Ramos (cell line): ENCODE results near the gene GGN.
"Not testable (repeated sequence)": the region's sequence is repeated elsewhere in the genome, so short reads cannot be mapped to it uniquely, and the experiment has no call there.

Experiments used
- in situ Hi-C: fragments of 300-500 bp; cut with MboI; formaldehyde crosslinking; loops from one replicate; pipeline ENCODE4 v1.14.3; 2022; ENCODE audit warnings: low sequenced_read_pairs; ENCODE audit not compliant: unreplicated experiment

Gene GGN

DNA sequence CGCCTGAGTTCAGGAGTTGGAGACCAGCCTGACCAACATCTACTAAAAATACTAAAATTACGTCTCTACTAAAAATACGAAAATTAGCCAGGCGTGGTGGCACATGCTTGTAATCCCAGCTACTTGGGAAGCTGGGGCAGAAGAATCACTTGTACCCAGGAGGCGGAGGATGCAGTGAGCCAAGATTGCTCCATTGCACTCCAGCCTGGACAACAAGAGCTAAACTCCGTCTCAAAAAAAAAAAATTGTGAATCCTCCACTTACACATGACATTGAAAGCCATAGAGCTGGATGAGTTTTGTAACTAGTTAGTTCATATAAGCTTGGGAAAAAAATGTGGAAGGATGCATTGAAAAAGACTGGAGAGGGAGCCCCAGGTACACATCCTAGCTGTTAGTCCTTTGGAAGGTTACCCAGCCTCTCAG is 13.9 kb downstream of the GGN start:
- in situ Hi-C loops: no loop called here

DNA sequence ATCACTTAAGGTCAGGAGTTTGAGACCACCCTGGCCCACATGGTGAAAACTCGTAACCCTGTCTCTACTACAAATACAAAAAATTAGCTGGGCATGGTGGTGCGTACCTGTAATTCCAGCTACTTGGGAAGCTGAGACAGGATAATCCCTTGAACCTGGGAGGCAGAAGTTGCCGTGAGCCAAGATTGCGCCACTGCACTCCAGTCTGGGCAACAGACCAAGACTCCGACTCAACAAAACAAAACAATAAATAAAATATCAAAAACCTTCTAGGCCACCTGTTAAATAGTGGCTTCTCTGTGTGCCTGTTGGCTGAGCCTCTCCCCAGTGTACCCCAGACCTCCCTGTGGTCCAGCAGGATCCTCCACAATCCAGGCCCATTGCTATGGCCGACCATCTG is 16.8 kb downstream of the GGN start:
- in situ Hi-C loops: no loop called here

DNA sequence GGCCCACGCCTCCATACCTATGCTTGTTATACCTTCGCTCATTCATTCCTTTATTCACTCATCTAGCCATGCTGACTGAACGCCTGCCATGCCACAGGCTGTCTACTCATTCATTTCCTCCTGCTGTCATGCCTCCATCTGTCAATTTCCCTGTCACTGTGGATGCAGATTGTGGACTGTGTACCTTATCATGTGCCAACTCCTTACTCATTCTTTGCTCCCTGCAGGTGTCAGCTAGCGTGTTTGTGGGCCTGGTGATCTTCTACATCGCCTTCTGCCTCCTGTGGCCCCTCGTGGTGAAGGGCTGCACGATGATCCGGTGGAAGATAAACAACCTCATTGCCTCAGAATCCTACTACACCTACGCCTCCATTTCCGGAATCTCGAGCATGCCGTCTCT is 17.5 kb downstream of the GGN start:
- in situ Hi-C loops: no loop called here

DNA sequence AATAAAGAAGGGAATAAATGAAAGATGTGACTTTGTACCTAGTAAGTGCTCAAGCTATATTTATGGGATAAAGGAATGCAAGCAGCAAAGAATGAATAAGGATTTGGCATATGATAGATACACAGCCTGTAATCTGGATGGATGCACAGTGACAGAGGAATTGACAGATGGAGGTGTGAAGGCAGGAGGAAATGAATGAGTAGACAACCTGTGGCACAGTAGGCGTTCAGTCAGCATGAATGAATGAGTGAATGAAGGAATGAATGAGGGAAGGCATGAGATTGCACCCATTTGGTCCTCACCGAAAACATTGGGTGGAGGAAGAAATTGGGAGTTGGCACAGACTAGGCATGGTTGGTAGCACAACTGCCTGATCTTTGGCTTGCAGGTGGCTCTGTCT is 18.2 kb downstream of the GGN start:
- in situ Hi-C loops: no loop called here

DNA sequence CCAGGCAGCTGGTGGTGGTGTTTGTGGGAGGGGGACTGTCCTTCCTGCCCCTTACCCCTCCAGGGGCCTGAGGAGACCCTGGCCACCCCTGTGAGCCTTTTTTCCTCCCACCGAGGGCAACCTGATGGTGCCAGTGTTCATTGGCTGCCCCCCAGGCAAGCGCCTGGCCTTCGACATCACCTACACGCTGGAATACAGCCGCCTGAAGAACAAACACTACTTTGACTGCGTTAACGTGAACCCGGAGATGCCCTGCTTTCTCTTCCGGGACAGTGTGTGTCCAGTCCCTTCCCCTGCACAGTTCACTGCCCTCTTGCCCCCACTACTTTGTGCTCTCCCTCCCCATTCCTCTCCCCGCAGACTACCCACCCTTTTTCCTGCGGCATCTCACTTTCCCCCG is 20.8 kb downstream of the GGN start:
- in situ Hi-C loops: no loop called here

DNA sequence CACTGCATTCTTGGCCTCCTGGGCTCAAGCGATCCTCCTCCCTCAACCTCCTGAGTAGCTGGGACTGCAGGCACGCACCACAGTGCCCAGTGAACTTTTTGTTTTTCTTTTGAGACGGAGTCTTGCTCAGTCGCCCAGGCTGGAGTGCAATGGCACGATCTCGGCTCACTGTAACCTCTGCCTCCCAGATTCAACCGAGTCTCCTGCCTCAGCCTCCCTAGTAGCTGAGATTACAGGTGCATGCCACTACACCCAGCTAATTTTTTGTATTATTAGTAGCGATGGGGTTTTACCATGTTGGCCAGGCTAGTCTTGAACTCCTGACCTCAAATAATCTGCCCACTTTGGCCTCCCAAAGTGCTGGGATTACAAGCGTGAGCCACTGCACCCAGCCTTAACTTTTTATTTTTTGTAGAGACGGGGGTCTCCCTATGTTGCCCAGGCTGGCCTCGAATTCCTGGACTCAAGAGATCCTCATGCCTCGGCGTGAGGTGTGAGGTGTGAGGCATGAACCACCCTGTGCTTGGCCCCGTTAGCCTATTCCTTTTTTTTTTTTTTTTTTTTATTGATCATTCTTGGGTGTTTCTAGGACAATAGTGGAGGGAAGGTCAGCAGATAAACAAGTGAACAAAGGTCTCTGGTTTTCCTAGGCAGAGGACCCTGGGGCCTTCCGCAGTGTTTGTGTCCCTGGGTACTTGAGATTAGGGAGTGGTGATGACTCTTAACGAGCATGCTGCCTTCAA is 24.7 kb downstream of the GGN start:
- in situ Hi-C loops: not testable (repeated sequence)

DNA sequence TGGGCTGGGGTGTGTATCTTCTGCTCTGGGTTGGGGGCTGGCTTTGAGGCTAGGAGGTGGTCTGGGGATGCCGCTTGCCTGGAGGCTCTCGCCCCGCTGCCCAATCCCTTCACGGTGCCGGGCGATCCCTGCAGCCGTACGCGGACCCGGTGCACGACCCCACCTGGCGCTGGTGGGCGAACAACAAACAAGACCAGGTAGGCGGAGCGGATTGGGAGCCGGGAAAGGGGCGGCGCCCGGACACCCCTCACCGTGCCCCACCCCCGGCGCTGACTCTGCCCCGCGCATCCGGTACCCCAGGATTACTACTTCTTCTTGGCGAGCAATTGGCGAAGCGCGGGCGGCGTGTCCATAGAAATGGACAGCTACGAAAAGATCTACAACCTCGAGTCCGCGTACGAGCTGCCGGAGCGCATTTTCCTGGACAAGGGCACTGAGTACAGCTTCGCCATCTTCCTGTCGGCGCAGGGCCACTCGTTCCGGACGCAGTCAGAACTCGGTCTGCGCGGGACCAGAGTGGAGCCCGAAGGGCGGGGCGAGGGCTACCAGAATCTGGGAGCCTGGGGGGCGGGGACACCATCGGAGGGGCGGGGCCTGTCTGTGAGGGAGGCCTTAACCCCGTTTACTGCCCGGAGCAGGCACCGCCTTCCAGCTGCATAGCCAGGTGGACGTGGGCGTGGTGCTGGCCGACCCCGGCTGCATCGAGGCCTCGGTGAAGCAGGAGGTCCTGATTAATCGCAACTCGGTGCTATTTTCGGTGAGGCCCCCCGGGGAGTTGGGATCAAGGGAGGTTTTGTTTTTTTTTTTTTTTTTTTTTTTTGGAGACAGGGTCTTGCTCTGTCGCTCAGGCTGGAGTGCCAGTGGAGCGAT is 25.5 kb downstream of the GGN start:
- in situ Hi-C loops: no loop called here

DNA sequence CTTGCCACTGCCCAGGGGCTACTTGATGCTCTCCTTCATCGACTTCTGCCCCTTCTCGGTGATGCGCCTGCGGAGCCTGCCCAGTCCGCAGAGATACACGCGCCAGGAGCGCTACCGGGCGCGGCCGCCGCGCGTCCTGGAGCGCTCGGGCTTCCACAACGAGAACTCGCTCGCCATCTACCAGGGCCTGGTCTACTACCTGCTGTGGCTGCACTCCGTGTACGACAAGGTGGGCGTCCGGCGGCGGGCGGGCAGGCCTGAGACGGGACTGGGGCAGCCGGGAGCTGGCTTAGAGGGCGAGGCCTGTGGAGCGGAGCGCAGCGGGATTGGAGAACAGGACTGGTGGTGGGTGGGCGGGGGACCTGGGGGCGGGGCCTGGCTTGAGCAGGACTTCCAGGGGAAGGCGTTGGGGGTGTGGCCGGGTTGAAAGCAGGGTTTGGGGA is 26.2 kb downstream of the GGN start:
- in situ Hi-C loops: no loop called here

DNA sequence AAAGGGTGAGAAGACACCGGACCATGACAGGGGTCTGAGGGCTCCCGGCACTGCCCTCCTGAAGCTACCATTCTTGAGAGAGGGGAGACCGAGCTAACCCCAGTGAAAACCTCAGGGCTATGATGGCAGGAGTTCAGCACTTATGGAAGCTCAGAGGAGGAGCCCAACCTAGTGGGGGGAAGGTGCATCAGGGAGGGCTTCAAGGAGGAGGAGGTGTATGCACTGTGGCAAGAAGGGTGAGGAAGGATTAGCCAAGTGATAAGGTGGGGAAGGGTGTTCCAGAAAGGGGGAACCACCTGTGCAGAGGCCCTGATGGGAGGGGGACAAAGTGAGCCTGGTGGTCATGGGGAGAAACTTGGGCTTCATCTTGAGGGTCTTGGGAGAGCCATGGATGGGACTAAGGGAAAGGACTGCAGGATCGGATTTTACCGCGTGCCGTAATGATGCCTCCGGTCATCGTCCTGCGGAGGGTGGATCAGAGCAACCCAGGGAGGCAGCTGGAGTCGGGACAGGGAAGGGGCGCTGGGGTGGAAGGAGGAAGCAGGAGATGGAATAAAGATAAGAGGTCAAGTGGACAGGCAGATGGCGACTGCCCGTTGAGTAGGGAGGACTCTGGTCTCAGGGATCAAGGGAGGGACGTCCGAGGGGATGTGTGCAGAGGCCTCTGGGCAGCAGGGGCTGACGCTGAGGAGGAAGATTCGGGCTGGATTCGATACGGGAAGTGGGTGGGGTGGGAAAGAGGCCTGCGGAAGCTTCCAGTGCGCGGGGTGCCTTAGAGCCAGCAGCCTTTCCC is 26.8 kb downstream of the GGN start:
- in situ Hi-C loops: no loop called here

DNA sequence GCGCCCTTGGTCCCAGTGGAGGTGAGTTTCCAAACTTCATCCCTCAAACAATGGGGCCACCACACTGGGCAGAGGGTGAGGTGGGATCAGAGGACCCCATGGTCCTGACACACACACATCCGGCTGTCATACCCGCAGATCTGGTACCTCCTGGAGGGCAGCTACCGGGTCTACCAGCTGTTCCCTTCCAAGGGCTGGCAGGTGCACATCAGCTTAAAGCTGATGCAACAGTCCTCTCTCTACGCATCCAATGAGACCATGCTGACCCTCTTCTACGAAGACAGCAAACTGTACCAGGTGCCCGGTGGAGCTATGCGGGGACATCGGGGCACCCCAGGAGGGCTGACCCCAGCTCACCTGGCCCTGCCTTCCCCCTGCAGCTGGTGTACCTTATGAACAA is 27.5 kb downstream of the GGN start:
- in situ Hi-C loops: no loop called here

DNA sequence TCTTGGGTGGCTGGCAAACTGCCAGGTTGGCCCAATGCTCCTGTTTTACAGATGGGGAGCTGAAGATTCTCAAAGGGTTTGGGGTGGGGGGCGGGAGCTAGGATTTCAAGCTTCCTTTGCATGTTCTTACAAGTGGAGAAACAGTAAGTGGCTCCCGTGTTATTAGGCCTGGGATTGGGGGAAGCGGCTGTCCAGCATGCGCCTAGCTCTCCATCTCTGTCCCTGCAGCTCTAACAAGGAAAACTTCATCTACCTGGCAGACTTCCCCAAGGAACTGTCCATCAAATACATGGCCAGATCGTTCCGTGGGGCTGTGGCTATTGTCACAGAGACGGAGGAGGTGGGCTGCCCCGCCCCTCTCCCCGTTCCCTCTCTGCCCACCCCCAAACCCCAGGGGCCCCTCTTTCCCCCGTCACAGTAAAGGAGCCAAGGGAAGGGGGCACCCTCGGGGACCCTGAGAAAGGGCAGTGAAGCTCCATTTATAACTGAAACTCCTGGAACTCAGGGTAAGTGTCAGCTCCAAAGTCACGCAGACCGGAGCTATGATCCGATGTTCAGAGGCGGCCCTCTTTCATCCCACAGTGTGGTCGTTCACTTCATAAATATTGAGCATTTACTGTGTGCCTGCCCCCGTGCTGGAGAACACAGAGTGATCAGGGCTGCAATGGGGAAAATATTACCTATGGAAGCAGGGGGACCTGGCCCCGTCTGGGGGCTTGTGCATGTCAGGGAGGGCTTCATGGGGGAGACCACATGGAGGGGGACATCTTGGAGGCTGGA is 28.4 kb downstream of the GGN start:
- in situ Hi-C loops: no loop called here

DNA sequence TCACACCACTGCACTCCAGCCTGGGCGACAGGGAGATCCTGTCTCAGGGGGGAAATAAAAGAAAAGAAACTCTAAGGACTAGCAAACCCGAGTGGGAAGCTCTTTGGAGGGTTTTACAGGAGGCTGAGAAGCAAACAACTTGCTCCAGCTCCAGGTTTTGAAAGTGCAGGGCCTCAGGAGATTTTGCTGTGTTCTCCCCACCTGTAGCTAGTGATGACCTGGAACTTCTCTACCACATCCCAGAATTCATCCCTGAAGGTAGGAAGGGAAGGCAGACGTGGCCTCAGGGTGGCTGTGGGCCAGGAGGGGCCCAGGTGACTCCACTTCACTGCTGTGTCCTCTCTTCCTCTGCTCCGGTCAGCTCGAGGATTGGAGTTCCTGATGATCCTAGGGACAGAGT is 29.8 kb downstream of the GGN start:
- in situ Hi-C loops: no loop called here

DNA sequence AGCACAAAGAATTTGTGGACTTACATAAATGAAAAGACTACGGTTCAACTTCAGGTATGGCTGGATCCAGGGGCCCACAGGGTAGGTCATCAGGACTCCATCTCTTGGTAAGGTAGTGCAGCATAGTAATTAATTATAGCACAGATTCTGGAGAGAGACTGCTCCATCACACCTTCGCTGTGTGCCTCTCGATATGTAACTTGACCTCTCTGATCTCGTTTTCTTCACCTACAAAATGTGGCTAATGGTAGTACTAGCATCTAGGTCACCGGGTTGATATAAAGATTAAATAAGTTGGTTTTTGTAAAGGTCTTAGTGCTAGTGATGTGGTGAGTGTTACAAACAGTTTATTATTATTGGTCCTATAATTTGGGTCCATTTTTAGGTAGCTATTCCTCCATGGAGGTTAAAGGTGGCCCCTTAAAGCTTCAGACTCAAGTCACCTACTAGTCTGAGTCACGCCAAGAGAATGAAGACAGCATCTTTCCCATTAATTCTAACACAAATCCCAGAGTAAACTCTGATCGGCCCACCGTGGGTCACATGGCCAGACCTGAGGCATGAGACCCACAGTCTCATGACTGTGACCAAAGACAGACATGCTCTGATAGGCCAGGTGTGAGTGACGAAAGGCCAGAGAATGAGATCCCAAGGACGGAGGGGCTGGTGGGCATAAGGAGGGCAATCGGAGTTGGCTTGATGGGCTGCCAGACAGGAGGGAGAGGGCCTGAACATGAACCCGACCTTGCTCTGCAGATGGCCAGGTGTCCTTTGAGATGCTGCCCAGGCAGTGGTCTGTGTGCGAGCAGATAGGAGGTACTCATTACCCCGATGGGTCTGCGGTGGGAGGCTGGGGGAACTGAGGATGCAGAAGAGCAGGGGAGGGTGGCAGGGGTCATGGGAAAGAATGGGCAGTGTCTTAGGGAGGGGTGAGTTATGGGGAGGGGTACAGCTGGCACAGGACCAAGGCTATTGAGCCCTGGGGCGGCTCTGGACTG is 31.8 kb downstream of the GGN start:
- in situ Hi-C loops: no loop called here

DNA sequence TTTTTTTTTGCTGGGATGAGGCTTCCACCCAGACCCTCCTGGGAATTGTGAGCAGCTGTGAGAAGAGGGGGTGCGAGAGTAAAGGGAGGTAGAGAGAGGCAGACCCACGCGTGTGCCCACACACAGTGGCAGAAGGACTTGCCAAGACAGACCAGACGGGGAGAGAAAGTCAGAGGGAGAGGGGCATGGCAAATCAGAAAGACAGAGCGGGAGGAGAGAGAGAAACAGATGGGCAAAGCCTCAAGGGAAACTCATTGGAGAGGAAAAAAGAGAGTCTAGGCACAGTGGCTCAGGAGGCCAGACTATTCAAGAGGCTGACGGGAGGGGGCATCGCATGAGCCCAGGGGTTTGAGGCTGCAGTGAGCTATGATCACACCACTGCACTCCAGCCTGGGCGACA is 35.2 kb downstream of the GGN start:
- in situ Hi-C loops: no loop called here

DNA sequence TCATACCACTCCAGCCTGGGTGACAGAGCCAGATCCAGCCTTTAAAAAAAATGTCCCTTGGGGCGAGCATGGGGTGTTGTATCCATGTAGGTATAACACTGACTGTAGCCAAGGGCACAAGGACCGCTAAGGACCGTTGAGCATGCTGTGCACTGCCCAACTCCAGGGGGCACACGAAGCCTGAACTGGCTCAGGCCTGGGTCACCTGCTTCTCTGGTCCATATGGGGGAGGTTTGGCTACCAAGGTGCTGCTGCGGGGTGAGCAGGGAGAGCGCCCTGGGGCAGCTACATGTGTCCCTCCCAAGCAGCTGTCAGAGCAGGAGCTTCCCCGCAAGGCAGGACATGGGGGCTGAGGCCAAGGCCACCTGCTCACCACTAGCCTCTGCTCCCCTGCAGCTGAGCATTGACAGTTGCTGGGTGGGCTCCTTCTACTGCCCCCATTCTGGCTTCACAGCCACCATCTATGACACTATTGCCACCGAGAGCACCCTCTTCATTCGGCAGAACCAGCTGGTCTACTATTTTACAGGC is 35.9 kb downstream of the GGN start:
- in situ Hi-C loops: no loop called here

DNA sequence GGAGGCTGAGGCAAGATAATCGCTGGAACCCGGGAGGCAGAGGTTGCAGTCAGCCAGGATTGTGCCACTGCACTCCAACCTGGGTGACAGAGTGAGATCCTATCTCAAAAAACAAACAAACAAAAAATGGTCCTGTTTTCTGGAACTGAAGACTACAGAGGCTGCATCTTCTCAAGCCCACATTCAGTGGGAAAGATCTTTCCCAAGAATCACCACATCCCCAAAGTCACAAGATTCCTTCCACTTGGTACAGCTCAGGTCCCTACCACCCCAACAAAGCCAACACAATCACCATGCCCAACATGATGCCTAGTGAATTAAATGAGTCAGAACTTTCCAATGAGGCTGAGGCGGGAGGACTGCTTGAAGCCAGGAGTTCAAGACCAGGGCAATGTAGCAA is 37.0 kb downstream of the GGN start:
- in situ Hi-C loops: no loop called here

DNA sequence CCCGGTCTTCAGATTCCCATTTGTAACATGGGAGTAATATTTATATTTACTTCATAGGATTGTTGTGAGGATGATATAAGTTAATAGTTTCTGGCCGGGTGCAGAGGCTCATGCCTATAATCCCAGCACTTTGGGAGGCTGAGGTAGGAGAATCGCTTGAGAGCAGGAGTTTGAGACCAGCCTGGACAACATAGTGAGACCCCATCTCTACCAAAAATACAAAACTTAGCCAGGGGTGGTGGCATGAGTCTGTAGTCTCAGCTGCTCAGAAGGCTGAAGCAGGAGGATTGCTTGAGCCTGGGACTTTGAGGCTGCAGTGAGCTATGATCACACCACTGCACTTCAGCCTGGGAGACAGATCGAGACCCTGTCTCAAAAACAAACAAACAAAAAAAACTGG is 41.0 kb downstream of the GGN start:
- in situ Hi-C loops: no loop called here

DNA sequence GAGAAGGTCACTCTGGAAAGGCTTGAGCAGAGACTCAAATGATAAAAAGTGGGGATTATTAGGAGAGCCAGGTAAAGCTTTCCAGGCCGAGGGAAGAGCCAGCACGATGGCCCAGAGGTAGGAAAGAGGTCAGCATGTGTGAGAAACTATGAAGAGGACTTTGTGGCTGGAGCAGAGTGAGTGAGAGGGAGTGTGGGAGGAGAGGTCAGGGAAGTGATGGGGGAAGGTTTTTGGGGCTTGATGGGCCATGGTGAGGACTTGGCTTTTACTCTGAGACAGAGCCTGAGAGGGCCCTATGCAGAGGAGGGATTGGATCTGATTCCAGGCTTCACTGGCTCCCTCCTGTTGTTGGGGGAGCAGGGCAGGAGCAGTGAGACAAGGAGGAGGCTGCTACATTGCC is 46.9 kb downstream of the GGN start:
- in situ Hi-C loops: no loop called here

DNA sequence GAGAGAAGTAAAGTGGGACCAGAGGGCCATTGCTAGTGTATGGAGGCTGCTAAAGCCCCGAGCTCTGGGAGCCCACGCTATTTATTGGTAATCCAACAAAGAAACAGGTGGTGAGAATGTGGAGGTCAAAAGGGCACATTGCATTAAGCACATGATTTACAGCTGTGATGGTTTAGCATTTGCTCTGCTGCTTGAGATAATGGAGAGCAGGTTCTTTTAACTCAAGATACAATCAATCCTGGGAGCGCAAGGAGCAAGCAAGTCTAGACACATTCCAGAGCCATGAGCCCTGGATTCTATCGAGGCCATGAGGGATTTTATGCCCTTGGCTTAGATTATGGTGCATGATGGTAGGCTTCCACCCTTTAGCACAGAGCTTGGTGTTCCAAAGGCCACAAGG is 48.8 kb downstream of the GGN start:
- in situ Hi-C loops: not testable (repeated sequence)
